Breast epithelium (tissue), 4 donors: ENCODE measurements around the gene CORO2B. TPM values are rescaled to one million over a fixed set of nuclear protein-coding genes. Genes with fewer than 3 reads are reported as not detected.

Experiments
- DNase-seq, 2 donors: peaks; one replicate each; pipeline ENCODE4 v3.0.0-alpha.2; 2019; ENCODE audit warnings: low spot score in 2 of 2
- H3K27ac ChIP-seq, 2 donors: fragments of 200-600 bp; sonication (generic) in 1 of 2; one replicate each; pipeline ENCODE4 v1.5.1; 2016 to 2019; ENCODE audit warnings: mild to moderate bottlenecking in 1 of 2
- H3K27me3 ChIP-seq, 2 donors: fragments of 200-600 bp; sonication (generic) in 1 of 2; one replicate each; pipeline versions ENCODE4 v1.5.1 to v1.6.0; 2017 to 2019; ENCODE audit warnings: control low read depth in 1 of 2, mild to moderate bottlenecking in 1 of 2
- H3K36me3 ChIP-seq: fragments of 200-600 bp; one replicate; pipeline ENCODE4 v1.5.1; 2019
- H3K4me1 ChIP-seq, 2 donors: fragments of 200-600 bp; sonication (generic); one replicate each; pipeline ENCODE4 v1.5.1; 2016 to 2019; ENCODE audit warnings: control low read depth in 1 of 2
- H3K4me3 ChIP-seq, 3 donors: fragments of 200-600 bp; sonication (generic); 1 replicate in 2 of 3; 2 replicates in 1 of 3; pipeline ENCODE4 v1.5.1; 2016 to 2019; ENCODE audit warnings: mild to moderate bottlenecking in 3 of 3, moderate library complexity in 2 of 3
- H3K9me3 ChIP-seq, 2 donors: fragments of 200-600 bp; sonication (generic) in 1 of 2; one replicate each; pipeline ENCODE4 v1.5.1; 2016 to 2019; ENCODE audit warnings: control low read depth in 1 of 2
- CTCF ChIP-seq, 3 donors: fragments of 450-650 bp; IDR thresholded peaks; one replicate each; pipeline ENCODE4 v1.5.1; 2016 to 2017; ENCODE audit warnings: antibody characterized with exemption in 3 of 3, mild to moderate bottlenecking in 3 of 3, moderate library complexity in 3 of 3
- POLR2A ChIP-seq: fragments of 450-650 bp; IDR thresholded peaks from one replicate; pipeline ENCODE4 v1.6.1; 2016; ENCODE audit warnings: antibody characterized with exemption, mild to moderate bottlenecking, moderate library complexity
- POLR2AphosphoS5 ChIP-seq, 3 donors: sonication (generic); formaldehyde crosslinking; IDR thresholded peaks; one replicate each; pipeline ENCODE4 v1.6.1; 2017; ENCODE audit warnings: antibody characterized with exemption in 3 of 3
- intact Hi-C: fragments of 100-400 bp; cut with DNase I; formaldehyde crosslinking; loops from one replicate; pipeline ENCODE4 v1.15.1; 2023; ENCODE audit warnings: low total_unique reads
- total RNA-seq, 3 donors: library from RNA; depleted of rRNA; stranded (reverse); fragments of >200 nt; gene quantifications; one replicate each; pipeline ENCODE4 v1.1.0, GENCODE V29; 2016

The CORO2B gene
- total RNA-seq, 3 donors from 2014 or later: 2.9 to 11.2 (median 3.5) TPM

DNA sequence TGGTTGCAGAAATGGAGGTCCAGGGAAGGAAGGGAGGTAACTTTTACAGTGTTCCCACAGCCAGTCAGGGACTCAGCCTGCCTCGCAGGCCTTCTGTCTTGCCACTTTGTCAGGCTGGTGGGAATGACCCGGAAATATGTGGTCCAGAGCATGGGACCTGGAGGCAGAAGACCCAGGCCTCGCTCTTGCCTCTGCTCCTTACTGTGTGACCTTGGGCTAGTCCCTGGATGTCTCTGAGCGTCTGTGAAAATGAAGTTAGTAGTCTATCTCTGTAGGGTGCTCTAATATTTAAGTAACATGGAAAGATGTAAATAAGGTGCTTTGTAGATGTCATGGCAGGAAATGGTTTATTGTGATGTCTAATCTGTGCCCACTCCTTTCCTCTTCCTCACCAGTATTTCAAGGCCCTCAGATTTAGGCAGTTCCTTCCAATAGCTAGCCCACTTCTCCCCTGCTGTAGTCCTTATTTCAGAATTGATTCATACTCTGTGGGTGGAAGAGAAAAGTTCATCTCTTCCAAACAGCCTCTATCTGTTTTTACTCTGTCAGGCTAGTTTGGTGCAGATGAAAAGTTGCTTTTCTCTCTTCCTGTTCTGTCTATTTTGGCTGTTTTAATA is 9.1 kb downstream of the CORO2B start:
- intact Hi-C loops: no loop called here
- Histone ChIP-seq H3K9me3 (no peaks in the 10 kb centered on the region), H3K36me3 (no peaks in the 10 kb centered on the region), H3K27me3 (no peaks in the 10 kb centered on the region), H3K4me3 (no peak overlapping the region), H3K27ac (peak overlapping the region; percentile 33 to 45), H3K4me1 (peaks cover 0 to 3% of the 10 kb centered on the region in 2 donors)
- no peak for DNase-seq
- TF ChIP-seq POLR2A (no peak), POLR2AphosphoS5 (IDR thresholded peaks at IDR 0.05) (no peak), CTCF (IDR thresholded peaks at IDR 0.05) (no peak)

DNA sequence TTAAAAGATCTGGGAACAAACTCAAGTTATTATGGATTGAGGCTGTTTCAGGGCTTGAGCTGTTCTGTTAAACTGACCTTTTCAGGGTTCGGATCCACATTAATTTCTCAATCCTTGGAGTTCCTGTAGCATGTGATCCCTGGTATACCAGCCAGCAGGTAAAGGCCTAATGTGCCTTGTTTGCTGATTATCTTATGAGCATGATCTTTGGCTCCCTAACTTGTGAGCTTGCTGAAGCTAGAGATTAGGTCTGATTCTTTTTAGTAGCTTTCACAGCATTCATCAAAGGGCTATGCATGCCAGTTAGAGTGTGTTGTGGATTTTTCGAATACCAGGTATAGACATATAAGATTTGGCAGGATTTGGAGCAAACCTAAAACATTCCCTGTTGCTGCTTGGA is 10.3 kb downstream of the CORO2B start:
- peak overlapping the region; percentile 52 to 68 for H3K27ac ChIP-seq
- intact Hi-C loops: no loop called here

DNA sequence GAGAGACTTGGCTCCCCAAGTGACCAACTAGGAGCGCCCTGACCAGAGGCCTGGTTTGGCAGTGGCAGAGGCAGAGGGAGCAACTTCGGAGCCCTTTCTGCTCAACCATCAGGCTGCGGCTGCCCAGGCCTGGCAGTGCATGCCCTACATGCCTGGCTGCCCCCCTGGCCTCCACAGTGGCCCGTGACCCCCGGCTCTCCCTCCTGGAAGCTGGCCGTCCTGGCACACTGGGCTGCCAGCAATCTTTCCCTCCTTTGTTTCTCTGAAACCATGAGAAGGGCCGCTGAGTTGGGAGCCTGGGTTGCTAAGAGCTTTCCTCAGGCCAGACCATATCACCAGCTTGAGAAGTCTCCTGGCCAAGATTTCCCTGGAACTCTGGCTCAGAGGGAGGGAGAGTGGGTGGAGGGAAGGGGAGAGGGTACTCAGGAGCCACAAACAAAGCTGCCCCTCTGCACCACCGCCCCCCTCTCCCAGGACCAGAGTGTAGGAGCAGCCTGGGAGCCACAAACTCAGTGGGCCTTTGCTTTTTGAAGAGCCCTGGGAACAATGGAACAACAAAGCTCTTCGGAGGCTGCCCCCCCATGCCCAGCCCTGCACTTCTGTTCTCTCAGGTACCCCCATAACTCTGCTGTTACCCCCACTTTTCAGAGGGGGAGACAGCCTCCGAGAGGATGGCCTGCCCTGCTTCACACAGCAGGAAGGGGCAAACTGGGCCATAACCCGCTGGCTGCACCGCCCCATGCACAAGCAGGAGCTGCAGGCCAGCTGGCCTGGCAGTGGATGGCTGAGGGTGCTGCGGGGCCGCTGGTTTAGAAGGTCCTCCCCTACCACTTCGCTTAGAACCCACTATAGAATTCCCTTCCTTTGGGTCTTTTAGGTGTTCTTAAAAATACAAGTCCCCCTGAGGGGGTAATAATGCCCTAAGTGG is 11.3 kb downstream of the CORO2B start:
- DNase-seq: no peak
- Histone ChIP-seq H3K4me3 (no peak overlapping the region), H3K9me3 (no peaks in the 10 kb centered on the region), H3K36me3 (no peaks in the 10 kb centered on the region), H3K4me1 (peaks cover 0 to 3% of the 10 kb centered on the region in 2 donors), H3K27ac (peak overlapping the region; percentile 52 to 68), H3K27me3 (no peaks in the 10 kb centered on the region)
- TF ChIP-seq CTCF (IDR thresholded peaks at IDR 0.05): no peak
- TF ChIP-seq POLR2A: no peak
- TF ChIP-seq POLR2AphosphoS5 (IDR thresholded peaks at IDR 0.05): no peak
- intact Hi-C loops: no loop called here

More for the DNA sequence above, 10.3 kb downstream of the CORO2B start:
- peaks cover 0 to 3% of the 10 kb centered on the region in 2 donors for H3K4me1 ChIP-seq
- TF ChIP-seq POLR2A (no peak), POLR2AphosphoS5 (IDR thresholded peaks at IDR 0.05) (no peak), CTCF (IDR thresholded peaks at IDR 0.05) (no peak)
- DNase-seq: no peak
- no peak overlapping the region for H3K4me3 ChIP-seq
- no peaks in the 10 kb centered on the region for H3K36me3 ChIP-seq
- H3K27me3 ChIP-seq: no peaks in the 10 kb centered on the region
- no peaks in the 10 kb centered on the region for H3K9me3 ChIP-seq

- intact Hi-C loops: no loop called here
- H3K27ac ChIP-seq: peak overlapping the region in 1 of 2 donors; percentile 52
Observed at GRCh38 chr15:68590721-68591389, 12.1 kb downstream of the CORO2B start.

More at GRCh38 chr15:68590721-68591389, 12.1 kb downstream of the CORO2B start:
- TF ChIP-seq POLR2AphosphoS5 (IDR thresholded peaks at IDR 0.05) (no peak), POLR2A (no peak), CTCF (IDR thresholded peaks at IDR 0.05) (no peak)
- Histone ChIP-seq H3K9me3 (no peaks in the 10 kb centered on the region), H3K4me1 (peaks cover 0 to 3% of the 10 kb centered on the region in 2 donors), H3K36me3 (no peaks in the 10 kb centered on the region), H3K4me3 (no peak overlapping the region), H3K27me3 (no peaks in the 10 kb centered on the region)
- no peak for DNase-seq
